COLO829 (cell line): ENCODE results near the gene CHST2.

ENCODE experiments used
- DNase-seq: peaks from one replicate; pipeline ENCODE4 v3.0.0; 2012; ENCODE audit warnings: low spot score

The CHST2 gene

DNA sequence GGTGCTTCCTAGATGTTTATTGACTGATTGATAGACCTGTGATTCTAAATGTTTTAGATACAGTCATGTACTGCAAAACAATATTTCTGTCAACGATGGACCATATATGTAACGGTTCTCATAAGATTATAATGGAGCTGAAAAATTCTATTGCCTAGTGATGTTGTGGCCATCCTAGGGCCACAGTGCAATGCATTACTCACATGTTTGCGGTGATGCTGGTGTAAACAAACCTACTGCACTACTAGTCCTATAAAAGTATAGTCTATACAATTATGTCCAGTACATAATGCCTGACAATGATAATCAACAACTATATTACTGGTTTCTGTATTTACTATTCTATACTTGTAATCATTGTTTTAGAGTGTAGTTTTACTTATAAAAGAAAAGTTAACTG, 46.8 kb downstream of the CHST2 start:
- DNase-seq = no peak

DNA sequence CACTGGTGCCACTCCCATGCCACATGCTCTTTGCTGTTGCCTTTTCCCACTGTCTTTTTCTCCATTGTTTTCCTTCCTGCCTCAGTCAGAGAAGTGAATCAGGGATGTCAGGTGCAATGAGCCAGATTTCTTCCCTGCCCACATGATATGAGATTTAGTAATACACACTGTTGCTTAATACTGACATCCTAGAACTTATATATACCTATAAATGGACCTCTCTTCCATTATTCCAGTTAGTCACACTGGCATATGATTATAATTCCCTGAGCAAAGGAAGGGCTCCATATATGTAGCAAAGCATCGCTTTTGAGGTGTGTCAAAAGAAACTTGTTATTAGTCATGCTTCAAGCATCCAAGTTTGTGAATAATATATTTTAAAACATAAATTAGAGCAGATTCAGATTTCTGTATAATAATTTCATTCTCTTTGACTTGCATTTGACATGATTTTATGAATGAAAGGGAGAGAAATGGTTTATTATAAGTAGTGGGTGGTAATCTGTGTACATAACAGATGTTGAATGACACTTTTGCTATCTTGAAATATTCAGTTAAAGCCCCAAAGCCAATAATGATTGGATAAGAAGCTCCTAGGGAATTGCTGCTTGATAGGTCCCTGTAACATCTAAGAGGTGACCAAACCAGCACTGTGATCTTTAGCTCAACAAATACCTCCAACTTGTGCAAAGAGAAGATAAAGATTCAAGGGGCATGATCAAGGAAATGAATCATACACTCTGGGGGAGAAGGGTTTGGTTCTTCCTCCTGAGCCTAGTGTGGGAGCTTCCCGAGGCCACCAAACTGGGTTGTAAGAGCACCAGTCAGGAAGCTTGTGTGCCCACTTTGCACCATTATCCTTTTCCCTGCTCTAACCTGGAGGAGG, 48.6 kb downstream of the CHST2 start:
- no peak for DNase-seq

DNA sequence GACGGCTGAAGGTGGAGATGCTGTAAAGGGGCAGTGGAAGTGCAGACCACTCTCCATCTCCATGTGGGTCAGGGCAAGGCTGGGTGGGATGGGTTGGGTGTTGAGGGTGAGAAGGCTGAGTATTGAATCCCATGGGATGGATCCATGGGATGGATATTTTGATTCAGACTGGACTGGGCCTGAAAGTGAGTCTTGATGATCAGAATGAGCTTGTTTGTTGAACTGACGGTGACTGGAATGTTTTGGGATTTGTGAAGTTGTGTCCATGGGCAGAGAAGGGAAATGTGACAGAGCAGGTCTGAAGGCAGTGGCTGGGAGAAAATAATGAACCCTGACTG, 49.3 kb downstream of the CHST2 start:
- DNase-seq = no peak

DNA sequence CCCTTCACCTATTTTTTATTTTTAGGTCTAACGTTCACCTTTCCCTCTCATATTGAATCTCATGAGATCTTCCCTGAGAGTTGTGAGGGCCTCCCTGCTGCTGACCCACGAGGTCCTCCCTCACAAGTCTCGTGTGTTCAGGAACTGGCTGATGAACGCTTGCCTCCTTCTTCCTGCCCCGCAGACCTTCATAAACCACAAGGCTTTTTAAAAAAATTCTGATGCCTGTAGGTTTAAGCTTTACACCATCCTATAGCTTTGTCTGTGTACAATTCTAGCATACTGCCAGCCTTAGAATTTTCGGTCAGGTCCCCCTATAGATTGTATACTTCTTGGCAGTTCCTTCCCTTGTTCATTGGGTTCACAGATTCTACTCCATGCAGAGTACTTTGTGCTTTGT, 50.5 kb downstream of the CHST2 start:
- DNase-seq = no peak

DNA sequence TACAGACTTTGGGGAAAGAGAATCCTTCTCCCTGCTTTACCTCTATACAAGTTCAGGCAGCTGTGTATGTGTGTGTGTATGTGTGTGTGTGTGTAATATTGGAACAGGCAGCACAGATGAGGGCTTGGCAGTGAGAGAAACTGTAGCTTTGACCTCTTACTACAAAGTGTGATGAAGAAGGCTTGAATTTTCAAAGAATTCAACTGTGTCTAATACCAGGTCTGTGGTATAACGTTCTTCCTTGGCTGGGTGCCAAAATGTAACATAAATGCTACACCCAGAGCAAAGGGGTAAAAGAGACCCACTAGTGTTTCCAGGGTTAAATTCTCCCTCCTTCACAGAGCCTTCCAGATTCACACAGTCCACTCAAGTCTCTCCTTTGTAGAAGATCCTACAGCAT, 51.1 kb downstream of the CHST2 start:
- no peak for DNase-seq

DNA sequence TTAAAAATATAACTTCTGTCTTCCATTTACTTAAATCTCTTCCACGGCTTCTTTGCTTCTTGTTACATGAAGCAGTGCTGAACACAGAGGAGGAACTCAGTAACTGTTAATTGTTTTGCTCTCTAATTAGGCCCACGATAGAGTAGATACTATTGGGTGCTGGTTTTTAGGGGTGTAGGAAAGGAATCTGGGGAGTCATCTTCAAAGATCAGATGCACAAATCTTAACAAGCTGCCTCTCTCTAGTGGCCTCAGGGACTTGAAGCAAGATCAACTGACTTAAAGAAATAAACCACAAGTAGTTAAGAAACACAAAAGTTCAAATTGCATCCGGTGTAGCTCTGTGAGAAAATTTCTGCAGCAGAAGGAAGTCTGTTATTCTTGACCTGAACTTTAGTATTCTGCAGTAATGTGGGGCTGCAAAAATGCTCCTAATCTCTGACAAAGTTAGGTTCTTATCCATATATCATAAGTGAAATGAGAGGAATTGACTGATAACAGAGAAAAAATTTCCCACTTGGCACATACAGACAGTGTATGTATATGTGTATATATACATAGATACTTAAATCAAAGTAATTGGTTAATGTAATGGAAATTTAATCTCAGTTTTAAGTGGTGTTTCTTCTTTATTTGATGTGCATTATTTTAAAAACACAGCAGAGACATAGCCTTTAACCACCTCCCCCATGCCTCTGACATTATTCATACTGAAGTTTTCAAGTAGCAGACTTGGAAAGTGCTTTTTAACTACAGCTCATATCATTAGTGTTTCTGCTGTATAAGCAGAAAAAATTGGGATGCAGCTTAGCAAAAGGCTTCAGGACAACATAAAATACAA, 51.8 kb downstream of the CHST2 start:
- peak; percentile 49 for DNase-seq

DNA sequence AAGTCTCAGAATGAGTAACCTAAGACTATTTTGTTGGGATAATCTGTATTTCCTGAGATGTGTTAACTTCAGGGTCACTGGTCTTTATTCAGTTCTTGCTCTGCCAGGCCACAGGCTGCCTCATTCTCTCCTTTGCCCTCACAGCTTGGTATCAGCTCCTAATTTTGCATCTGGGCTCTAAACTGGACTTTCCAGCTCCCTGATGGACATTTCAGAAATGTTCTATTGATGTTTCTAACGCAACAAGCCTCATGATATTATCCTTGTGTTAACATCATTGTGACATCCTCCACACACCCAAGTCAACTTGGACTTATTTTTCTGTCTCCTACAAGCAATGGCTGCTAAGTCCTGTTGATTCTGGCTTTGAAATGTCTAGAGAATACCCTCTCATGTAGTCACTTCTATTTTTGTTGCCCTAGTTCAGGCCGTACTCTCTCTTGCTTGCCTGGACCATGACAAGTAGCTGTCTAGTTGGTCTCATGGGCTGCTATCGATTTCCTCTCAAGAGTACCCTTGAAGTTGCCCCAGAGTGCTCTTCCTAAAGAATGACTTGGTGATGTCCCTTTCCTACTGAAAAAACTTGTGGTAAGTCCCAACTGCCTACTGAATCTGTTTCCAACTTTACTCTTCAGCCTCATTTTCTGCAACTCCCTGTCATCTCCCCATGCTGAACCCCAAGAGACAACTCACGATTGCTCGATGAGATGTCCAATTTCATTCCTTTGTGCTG, 52.7 kb downstream of the CHST2 start:
- DNase-seq = no peak

DNA sequence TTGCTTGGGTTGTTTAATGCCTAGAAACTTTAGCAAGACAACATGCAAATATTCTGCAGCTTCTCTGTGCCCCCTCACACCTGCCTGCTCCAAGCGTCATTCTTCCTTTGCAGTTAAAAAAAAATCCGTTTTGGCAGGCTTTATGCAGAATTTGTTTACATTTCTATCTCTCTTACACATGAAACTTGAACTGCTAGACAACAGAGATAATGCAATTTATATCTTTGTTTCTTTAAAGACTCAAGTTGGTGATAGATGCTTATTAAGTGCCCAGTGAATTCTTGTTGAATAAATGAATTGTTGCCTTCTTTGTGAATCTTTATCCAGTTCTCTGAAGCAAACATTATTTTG, 53.2 kb downstream of the CHST2 start:
- DNase-seq = no peak

DNA sequence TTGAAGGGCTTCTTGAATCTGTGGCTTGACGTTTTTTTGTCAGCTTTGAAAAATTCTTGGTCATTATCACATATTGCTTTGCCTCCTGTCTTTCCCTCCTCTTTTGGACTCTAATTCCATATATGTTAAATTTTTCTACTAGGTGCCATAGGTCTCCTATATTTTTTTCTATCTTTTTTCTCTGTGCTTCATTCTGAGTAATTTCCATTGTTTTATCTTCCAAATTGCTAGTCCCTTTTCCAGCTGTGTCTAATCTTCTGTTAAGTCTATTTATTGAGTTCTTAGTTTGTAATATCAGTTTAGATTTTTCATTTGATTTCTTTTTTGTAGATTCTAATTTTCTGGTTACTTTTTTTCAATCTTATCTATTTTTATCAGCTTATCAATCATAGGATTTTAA, 53.7 kb downstream of the CHST2 start:
- DNase-seq = no peak
